ENCODE data around the gene TANGO2.

TANGO2 gene

DNA sequence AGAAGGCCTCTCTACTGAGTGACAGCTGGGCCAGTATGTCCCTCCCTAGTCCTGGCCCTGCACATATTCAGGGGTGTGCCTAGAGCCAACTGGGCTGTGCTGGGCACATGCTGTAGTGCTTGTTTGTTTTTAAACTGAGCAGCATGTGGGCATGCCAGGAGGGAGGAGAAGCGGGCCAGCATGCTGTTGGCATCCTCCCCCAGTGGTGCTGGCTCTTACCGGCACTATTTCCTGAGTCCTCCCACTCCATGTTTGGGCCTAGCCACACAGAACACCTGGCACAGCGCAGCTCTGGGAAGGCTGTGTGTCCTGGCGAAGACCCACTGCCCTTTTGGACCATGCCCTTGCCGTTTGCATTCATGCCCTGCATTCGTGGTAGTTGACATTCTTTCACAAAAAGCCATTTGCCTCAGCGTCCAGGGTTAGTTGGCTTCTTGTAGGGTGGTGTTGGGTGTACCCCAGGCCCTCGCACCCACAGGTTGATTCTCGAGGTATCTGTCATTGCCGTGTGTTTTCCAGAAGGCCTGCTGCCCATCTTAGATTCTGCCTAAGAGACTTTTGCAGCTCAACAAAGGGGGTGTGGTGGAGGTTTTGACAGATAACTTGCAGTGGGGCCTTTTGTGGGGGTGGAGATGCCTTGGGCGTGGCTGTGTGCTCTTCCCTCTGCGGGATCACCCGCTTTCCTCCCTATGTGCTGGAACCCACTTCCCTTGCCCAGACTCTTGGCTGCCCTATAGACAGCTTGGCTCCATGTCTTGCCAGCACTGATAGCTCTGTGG, 72.7 kb downstream of the TANGO2 start:
- no peak for TF ChIP-seq CTCF (conservative IDR thresholded peaks at IDR 0.05; ENCODE audit: low read depth, low read length)
- H3K4me3 ChIP-seq (ENCODE audit: low read depth, low read length) = no peak overlapping the region
- DNase-seq (ENCODE audit: low read depth) = no peak

GRCh38 chr22:20094197-20094807, 73.4 kb downstream of the TANGO2 start:
- TF ChIP-seq CTCF (conservative IDR thresholded peaks at IDR 0.05; ENCODE audit: low read depth, low read length) = no peak
- DNase-seq (ENCODE audit: low read depth) = no peak
- no peak overlapping the region for H3K4me3 ChIP-seq (ENCODE audit: low read depth, low read length)

- no peak for DNase-seq (ENCODE audit: low read depth)
- H3K4me3 ChIP-seq (ENCODE audit: low read depth, low read length) = no peak overlapping the region
- TF ChIP-seq CTCF (conservative IDR thresholded peaks at IDR 0.05; ENCODE audit: low read depth, low read length) = no peak
Observed at GRCh38 chr22:20095521-20095920, 74.6 kb downstream of the TANGO2 start.

DNA sequence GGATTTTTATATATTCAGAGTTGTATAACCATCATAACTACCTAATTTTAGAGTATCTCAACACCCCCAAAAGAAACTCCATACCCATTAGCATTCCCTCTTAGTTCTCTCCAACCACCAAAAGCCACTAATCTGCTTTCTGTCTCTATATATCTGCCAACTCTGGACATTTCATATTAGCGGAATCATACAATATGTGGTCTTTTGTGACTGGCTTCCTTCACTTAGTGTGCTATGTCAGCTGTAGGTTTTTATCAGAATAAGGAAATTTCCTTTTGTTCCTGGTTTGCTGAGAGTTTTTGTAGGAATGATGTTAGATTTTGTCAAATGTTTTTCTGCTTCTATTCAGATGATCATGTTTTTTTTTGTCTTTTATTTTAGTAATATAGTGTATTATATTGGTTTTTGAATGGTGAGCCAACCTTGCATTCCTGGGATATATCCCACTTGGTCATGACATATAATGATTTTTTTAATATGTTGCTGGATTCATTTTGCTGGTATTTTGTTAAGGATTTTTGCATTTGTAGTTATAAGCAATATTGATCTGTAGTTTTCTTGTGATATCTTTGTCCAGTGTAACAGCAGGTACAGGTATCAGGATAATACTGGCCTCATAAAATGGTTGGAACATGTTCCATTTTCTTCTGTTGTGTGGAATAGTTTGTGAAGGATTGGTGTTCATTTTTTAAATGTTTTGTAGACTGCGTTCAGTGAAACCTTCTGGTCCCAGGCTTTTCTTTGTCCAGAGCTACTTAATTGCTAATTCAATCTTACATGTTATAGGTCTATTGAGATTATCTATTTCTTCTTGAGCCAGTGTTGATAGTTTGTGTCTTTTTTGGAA, 75.9 kb downstream of the TANGO2 start:
- no peak overlapping the region for H3K4me3 ChIP-seq (ENCODE audit: low read depth, low read length)
- DNase-seq (ENCODE audit: low read depth) = no peak
- no peak for TF ChIP-seq CTCF (conservative IDR thresholded peaks at IDR 0.05; ENCODE audit: low read depth, low read length)

DNA sequence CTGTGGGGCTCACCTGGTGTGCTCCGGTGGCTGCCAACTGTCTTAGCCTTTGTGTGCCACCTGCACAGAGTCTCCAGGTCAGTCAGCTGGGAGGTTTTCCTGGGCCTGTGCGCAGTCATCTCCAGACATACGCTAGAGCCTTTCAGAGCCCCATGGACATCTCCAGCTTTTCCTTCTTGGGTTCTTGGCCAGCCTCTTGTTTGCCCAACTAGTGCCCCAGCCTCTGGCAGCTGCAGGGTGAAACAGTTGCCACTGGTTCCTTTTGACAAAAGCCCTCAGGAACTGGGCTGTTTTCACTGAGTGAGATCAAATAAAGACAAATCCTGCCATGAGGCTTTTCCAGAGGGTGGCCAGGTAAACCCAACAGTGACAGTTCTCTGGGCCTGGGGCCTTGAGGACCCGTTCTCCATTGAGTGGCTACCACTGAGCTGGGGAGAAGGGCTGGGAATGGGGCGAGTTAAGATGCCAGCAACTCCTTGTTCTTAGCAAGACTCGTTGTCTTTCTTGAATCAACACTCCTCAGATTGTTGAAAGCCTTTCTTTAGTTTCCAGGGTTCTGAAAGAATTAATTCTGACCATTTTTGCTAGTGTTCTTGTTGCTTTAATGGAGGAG, 78.3 kb downstream of the TANGO2 start:
- no peak for TF ChIP-seq CTCF (conservative IDR thresholded peaks at IDR 0.05; ENCODE audit: low read depth, low read length)
- H3K4me3 ChIP-seq (ENCODE audit: low read depth, low read length) = no peak overlapping the region
- DNase-seq (ENCODE audit: low read depth) = no peak

- no peak for TF ChIP-seq CTCF (conservative IDR thresholded peaks at IDR 0.05; ENCODE audit: low read depth, low read length)
- H3K4me3 ChIP-seq (ENCODE audit: low read depth, low read length) = no peak overlapping the region
- no peak for DNase-seq (ENCODE audit: low read depth)
Observed at GRCh38 chr22:20101638-20102037, 80.7 kb downstream of the TANGO2 start.

All from choroid plexus epithelial cell (primary cell).